ENCODE results near the gene KCNQ2.

The KCNQ2 gene

GRCh38 chr20:63354636-63355350, 117.7 kb downstream of the KCNQ2 start:
- peaks cover 7% of the 10 kb centered on the region; the same call in 1 of the 2 replicates for H3K27me3 ChIP-seq (ENCODE audit: control insufficient read depth, insufficient read depth, low read length)
- H3K4me3 ChIP-seq (ENCODE audit: low read depth, low read length) = no peak overlapping the region
- H3K9me3 ChIP-seq (ENCODE audit: control insufficient read depth, insufficient read depth, low read depth, low read length) = no peaks in the 10 kb centered on the region
- no peak overlapping the region for H3K27ac ChIP-seq (ENCODE audit: low read depth, low read length)
- H3K9ac ChIP-seq (ENCODE audit: low read length) = no peak overlapping the region
- no peaks in the 10 kb centered on the region for H3K36me3 ChIP-seq (ENCODE audit: control insufficient read depth, insufficient read depth, low read length)
- peaks cover 4% of the 10 kb centered on the region for H3K4me1 ChIP-seq (ENCODE audit: control insufficient read depth, insufficient read depth, low read length)

GRCh38 chr20:63352811-63353221, 119.6 kb downstream of the KCNQ2 start:
- no peaks in the 10 kb centered on the region for H3K36me3 ChIP-seq (ENCODE audit: control insufficient read depth, insufficient read depth, low read length)
- H3K4me1 ChIP-seq (ENCODE audit: control insufficient read depth, insufficient read depth, low read length) = peaks cover 4% of the 10 kb centered on the region
- H3K9me3 ChIP-seq (ENCODE audit: control insufficient read depth, insufficient read depth, low read depth, low read length) = no peaks in the 10 kb centered on the region
- H3K4me3 ChIP-seq (ENCODE audit: low read depth, low read length) = no peak overlapping the region
- H3K27me3 ChIP-seq (ENCODE audit: control insufficient read depth, insufficient read depth, low read length) = no peaks in the 10 kb centered on the region; the same call in 1 of the 2 replicates
- H3K9ac ChIP-seq (ENCODE audit: low read length) = no peak overlapping the region
- no peak overlapping the region for H3K27ac ChIP-seq (ENCODE audit: low read depth, low read length)

DNA sequence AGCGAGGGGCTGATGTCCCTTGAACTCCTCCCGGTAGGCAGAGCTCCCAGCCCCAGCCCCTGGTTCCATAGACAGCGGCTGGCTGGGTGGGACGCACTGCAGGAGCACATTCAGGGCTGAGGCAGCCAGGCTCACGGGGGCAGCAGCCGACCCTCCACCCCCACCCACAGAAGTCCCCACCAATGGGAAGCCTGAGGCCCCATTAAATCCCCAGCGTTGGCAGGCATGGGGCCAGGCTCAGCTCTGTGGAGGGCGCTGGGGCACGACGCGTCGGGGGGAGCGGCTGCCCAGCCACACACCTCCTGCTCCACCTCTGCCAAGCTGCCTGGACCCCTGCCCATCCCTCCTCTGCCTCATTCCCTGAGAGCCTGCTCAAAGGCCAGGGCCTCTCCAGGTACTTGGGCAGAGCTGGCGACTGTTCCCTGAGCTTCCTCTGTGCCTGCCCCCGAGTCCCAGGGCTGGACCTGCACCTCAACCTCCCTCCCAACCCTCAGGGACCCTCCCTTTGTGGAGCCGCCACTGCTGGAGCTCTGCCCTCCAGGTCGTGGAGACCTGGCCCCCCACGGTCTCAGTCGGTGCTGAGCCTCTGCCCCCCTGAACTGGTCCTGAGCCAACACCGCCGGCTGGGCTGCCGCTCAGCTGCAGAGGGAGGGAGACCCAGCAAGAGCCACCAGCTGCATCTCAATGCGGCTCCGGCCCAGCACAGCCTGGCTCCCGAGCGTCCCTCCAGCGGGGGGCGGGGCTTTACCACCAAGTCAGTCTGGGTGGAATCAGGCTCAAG, 120.5 kb downstream of the KCNQ2 start:
- Histone ChIP-seq H3K9me3 (ENCODE audit: control insufficient read depth, insufficient read depth, low read depth, low read length) (no peaks in the 10 kb centered on the region), H3K4me3 (ENCODE audit: low read depth, low read length) (no peak overlapping the region), H3K36me3 (ENCODE audit: control insufficient read depth, insufficient read depth, low read length) (no peaks in the 10 kb centered on the region), H3K27ac (ENCODE audit: low read depth, low read length) (no peak overlapping the region), H3K27me3 (ENCODE audit: control insufficient read depth, insufficient read depth, low read length) (no peaks in the 10 kb centered on the region), H3K9ac (ENCODE audit: low read length) (no peak overlapping the region), H3K4me1 (ENCODE audit: control insufficient read depth, insufficient read depth, low read length) (peaks cover 4% of the 10 kb centered on the region)

DNA sequence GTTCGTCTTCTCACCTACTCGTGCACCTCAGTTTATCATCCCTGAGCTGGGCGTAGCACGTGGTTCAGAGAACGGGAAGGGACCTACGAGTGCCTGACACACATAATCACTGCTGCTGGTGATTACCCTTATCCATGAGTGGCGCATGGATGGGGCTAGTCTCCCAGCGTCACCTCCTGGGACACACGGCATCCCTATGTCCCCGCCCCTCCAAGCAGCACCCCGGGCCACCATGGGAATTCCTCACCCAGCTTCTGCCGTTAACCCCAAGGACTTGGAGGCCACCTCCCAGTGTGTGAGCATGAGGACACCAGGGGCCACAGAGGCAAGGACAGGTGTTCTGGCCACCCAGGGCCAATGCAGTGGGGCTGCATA, 121.1 kb downstream of the KCNQ2 start:
- Histone ChIP-seq H3K27ac (ENCODE audit: low read depth, low read length) (no peak overlapping the region), H3K9ac (ENCODE audit: low read length) (no peak overlapping the region), H3K27me3 (ENCODE audit: control insufficient read depth, insufficient read depth, low read length) (no peaks in the 10 kb centered on the region), H3K4me3 (ENCODE audit: low read depth, low read length) (no peak overlapping the region), H3K4me1 (ENCODE audit: control insufficient read depth, insufficient read depth, low read length) (peaks cover 4% of the 10 kb centered on the region), H3K9me3 (ENCODE audit: control insufficient read depth, insufficient read depth, low read depth, low read length) (no peaks in the 10 kb centered on the region), H3K36me3 (ENCODE audit: control insufficient read depth, insufficient read depth, low read length) (no peaks in the 10 kb centered on the region)

- Histone ChIP-seq H3K27ac (ENCODE audit: low read depth, low read length) (no peak overlapping the region), H3K36me3 (ENCODE audit: control insufficient read depth, insufficient read depth, low read length) (no peaks in the 10 kb centered on the region), H3K9ac (ENCODE audit: low read length) (no peak overlapping the region), H3K27me3 (ENCODE audit: control insufficient read depth, insufficient read depth, low read length) (no peaks in the 10 kb centered on the region), H3K4me1 (ENCODE audit: control insufficient read depth, insufficient read depth, low read length) (peaks cover 4% of the 10 kb centered on the region), H3K4me3 (ENCODE audit: low read depth, low read length) (no peak overlapping the region), H3K9me3 (ENCODE audit: control insufficient read depth, insufficient read depth, low read depth, low read length) (no peaks in the 10 kb centered on the region)
Observed at GRCh38 chr20:63350597-63351325, 121.7 kb downstream of the KCNQ2 start.
